SHP77 treated with DMSO at 0.1 percent for 48 hours (cell line): Measurements from ENCODE around the gene NHERF1.

ENCODE experiments used
- DNase-seq: peaks from one replicate; lab custom pipeline; 2025; lab: John Stamatoyannopoulos, UW

NHERF1 gene

DNA sequence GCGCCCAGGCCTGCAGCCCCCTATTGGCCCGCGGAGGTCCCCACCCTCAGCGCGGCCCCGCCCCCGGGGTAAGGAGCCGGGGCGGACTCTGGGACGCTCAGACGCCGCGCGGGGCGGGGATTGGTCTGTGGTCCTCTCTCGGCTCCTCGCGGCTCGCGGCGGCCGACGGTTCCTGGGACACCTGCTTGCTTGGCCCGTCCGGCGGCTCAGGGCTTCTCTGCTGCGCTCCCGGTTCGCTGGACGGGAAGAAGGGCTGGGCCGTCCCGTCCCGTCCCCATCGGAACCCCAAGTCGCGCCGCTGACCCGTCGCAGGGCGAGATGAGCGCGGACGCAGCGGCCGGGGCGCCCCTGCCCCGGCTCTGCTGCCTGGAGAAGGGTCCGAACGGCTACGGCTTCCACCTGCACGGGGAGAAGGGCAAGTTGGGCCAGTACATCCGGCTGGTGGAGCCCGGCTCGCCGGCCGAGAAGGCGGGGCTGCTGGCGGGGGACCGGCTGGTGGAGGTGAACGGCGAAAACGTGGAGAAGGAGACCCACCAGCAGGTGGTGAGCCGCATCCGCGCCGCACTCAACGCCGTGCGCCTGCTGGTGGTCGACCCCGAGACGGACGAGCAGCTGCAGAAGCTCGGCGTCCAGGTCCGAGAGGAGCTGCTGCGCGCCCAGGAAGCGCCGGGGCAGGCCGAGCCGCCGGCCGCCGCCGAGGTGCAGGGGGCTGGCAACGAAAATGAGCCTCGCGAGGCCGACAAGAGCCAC, at the start of gene NHERF1:
Gene NHERF1 (plus strand): TSS at position 100 of the 750 bp plus-strand sequence. CDS start 219 bp downstream, at position 319.
- DNase-seq: peak; percentile 89

DNA sequence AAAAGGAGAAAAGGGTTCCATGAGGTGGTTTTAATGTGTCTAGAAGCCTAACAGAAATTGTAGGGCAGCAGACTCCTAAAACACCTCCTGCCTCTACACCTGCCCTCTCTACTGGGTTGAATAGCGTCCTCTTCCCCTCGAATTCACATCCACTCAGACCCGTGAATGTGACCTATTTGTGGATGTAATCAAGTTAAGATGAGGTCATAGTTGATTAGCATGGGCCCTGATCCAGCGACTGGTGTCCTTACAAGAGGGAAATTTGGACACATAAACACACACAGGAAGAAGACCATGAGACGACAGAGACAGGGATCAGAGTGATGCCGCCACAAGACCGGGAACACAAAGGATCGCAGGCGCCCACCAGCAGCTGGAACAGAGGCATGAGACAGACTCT, 49.2 kb upstream of the NHERF1 start:
- peak; percentile 16 for DNase-seq

- no peak for DNase-seq
These were observed 46.1 kb upstream of the NHERF1 start for GRCh38 chr17:74702116-74702871.

DNA sequence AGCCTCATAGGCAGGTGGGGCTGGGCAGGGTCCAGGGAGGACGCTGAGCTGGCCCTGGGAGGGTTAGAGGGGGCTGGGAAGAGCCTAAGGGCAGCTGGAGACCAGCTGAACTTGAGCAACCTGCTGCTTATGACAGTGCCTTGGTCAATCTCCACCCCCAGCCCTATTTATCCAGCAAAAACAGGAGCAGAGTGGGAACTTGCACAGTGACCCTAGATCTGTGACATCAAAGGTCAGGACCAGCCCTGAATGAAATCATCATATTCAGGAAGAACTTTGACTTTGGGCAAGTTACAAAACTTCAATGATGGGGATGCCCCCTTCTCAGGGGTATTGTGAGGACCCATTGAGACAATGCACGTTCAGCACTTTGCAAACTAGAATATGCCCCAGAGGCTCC, 45.1 kb upstream of the NHERF1 start:
- DNase-seq: no peak

GRCh38 chr17:74704544-74704943, 43.9 kb upstream of the NHERF1 start:
- no peak for DNase-seq

DNA sequence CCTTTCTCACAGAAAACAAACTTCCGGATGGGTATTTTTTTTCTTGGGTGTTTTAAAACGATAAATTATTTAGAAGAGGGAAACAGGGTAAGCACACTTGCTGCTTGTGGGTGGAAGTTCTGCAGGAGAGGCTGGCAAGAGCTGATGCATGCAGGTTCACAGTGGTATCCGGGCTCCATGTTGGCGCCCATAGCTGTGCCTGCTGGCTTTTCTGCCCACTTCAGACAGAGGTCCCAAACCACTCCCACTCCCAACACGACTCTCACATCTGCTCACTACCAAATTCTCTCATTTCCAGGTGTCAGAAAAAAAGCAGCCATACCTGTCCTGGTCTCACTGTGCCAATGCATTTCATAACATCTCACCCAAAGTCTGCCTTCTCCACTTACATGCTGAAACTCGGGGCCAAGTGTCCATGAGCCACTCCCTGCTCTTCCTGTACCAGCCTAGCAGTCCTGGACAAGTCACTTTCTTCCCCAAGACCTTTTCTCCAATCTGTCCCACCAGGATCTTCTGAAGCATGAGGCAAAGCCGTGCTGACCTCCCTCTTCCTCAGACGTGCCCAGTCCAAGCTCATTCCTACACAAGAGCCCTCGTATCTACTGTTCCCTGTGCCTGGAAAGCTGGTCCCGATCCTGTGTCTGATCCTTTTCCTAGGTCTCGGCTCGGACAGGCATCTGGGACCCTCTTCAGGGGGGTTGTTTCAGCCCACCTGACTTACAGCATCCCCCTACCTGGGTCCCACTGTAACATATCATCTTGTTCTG, 37.2 kb upstream of the NHERF1 start:
- DNase-seq: no peak

- DNase-seq: no peak
These were observed 36.1 kb upstream of the NHERF1 start for GRCh38 chr17:74712301-74712700.

- DNase-seq: no peak
These were observed 35.7 kb upstream of the NHERF1 start, which contains the start of gene CD300LF for GRCh38 chr17:74712756-74713155. TSS of gene CD300LF (minus strand) at chr17:74712923. CDS start at chr17:74712866, 57 bp downstream.

GRCh38 chr17:74713171-74713755, 35.2 kb upstream of the NHERF1 start:
- no peak for DNase-seq

- no peak for DNase-seq
These were observed 33.3 kb upstream of the NHERF1 start for GRCh38 chr17:74715144-74715543.

GRCh38 chr17:74720506-74720905, 27.9 kb upstream of the NHERF1 start:
- DNase-seq: no peak

DNA sequence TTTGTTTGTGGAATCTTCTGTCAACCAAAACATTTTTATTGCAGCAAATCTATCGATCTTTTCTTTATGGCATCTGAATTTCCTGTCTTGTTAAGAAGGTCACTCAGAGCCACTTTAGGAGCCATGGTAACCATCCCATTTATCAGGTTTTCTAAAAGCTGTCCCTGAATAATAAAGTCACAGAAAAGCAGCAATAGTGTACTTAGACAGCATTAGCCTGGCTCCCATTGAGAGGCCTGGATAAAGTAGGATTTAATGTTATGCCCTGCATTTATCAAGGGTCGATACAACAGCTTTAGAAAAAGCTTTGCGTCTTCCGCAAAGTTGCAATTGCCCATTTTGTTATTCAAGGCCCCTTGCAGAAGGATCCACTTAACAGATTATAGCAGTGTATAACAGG, 25.6 kb upstream of the NHERF1 start:
- no peak for DNase-seq

GRCh38 chr17:74723891-74724290, 24.5 kb upstream of the NHERF1 start:
- DNase-seq: no peak

GRCh38 chr17:74725111-74725510, 23.3 kb upstream of the NHERF1 start:
- DNase-seq: no peak

- DNase-seq: no peak
These were observed 20.3 kb upstream of the NHERF1 start for GRCh38 chr17:74728033-74728701.

DNA sequence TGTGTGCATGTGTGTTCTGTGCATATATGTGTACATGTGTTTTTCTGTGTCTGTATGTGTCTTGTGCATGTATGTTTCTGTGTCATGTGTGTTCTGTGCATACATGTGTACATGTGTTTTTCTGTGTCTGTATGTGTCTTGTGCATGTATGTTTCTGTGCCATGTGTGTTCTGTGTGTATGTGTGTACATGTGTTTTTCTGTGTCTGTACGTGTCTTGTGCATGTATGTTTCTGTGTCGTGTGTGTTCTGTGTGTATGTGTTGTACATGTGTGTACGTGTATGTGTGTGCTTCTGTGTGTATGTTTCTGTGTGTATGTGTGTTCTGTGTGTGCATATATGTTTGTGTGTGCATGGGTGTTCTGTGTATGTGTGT, 19.7 kb upstream of the NHERF1 start:
- no peak for DNase-seq

GRCh38 chr17:74729368-74729767, 19.1 kb upstream of the NHERF1 start:
- no peak for DNase-seq

DNA sequence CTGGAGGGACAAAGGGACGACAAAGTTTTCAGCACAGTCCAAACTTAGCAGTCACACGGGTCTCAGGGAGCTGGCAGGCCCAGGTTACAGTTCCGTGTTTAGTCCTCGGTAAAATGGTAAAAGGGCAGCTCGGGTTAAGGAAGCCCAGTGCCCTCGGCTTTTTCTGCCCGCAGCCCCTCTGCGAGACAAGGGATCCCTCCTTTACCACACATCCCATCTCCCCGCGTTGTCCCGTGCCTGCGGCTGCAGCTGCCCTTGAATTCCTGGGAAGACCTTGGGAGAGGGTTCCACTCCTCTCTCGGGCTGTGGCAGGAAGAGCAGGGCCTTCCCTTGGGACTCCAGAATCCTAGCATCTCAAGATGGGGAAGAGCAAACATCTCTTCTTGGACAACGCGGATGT, 18.6 kb upstream of the NHERF1 start:
- no peak for DNase-seq

DNA sequence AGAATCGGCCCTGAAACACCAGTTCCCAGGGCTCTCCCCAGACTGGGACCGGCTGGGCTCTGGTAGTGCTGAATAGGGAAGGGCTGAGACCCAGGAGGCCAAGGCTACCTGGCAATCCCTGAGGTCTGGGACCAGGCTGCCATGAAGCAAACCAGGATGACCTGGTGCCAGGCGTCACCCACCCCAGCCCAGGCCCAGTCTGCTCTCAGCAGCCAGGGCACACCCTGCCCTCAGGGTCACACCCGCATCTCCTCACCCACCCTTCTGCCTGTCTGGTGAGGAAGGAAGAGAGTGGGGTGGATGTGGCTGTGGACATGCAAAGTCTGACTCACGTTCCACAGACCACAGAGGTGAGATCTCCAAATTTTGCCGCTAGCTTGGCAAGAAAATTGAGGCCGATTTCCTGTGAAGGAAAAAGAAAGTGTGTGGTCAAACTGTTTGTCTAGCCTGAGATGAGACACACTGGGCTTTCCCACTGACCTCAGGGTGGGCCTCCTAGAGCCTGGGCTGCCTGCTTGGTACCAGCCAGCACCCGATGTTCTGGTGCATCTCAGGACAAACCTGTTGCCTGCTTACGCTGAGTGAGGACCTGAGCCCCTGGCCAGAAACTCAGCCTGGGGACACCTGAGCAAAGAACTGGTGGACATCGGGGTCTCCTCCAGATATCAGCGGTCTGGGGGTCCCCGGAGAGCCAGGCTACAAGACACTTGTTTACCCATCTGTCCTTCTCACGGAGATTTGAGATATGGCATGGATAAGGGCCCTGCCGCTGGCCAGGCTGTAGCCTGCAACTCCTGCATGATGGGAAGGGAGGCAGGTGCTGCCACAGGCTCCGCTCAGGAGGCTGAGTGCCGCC, 17.7 kb upstream of the NHERF1 start:
- DNase-seq: no peak

DNA sequence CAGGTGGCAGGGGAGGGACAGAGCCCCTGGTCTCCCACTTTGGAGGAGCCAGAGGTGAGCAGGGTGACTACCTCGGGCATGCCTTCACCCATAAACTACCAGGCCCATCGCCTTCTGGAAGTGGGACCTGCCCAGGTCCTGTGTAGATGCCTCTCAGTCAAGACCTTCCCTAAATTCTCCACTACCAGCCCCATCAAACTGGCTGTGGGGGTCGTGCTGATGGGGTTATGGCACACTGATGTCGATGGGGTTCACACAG, 17.2 kb upstream of the NHERF1 start:
- DNase-seq: no peak
